Upper lobe of left lung (tissue), 6 donors: ENCODE data around the gene OTP. TPM values are rescaled to one million over a fixed set of nuclear protein-coding genes. Genes with fewer than 3 reads are reported as not detected.
A peak's percentile ranks its signal among the peaks of the same experiment; 100 is the strongest.

Experiments
- ATAC-seq, 2 donors: fragments of 200-7000 bp; cut with Tn5 transposase; one replicate each; pipeline ENCODE4 v1.9.1; 2022; ENCODE audit warnings: mild to moderate bottlenecking in 2 of 2, moderate library complexity in 2 of 2; ENCODE audit not compliant: low FRiP score in 2 of 2
- DNase-seq, 2 donors: peaks; one replicate each; pipeline ENCODE4 v3.0.0-alpha.2; 2019 to 2020
- H3K27ac ChIP-seq, 4 donors: fragments of 200-600 bp; sonication (generic); one replicate each; pipeline ENCODE4 v1.5.1; 2016 to 2019
- H3K27me3 ChIP-seq, 4 donors: fragments of 200-600 bp; sonication (generic); one replicate each; pipeline ENCODE4 v1.5.1; 2017 to 2019
- H3K36me3 ChIP-seq, 4 donors: fragments of 200-600 bp; sonication (generic); one replicate each; pipeline ENCODE4 v1.5.1; 2016 to 2019
- H3K4me1 ChIP-seq, 4 donors: fragments of 200-600 bp; sonication (generic); one replicate each; pipeline ENCODE4 v1.5.1; 2018 to 2019
- H3K4me3 ChIP-seq, 4 donors: fragments of 200-600 bp; sonication (generic); one replicate each; pipeline ENCODE4 v1.5.1; 2017 to 2019; ENCODE audit warnings: mild to moderate bottlenecking in 2 of 4, moderate library complexity in 1 of 4
- H3K9me3 ChIP-seq, 4 donors: fragments of 200-600 bp; sonication (generic); one replicate each; pipeline ENCODE4 v1.5.1; 2018 to 2019
- EP300 ChIP-seq, 4 donors: sonication (generic); formaldehyde crosslinking; IDR thresholded peaks; one replicate each; pipeline ENCODE4 v1.5.1; 2017; ENCODE audit warnings: antibody characterized with exemption in 4 of 4, control low read depth in 2 of 4
- POLR2A ChIP-seq, 4 donors: fragments of 450-650 bp; IDR thresholded peaks; one replicate each; pipeline ENCODE4 v1.5.1; 2016 to 2017; ENCODE audit warnings: antibody characterized with exemption in 4 of 4, mild to moderate bottlenecking in 2 of 4
- POLR2AphosphoS5 ChIP-seq, 2 donors: sonication (generic); formaldehyde crosslinking; IDR thresholded peaks; one replicate each; pipeline ENCODE4 v1.5.1; 2017; ENCODE audit warnings: antibody characterized with exemption in 2 of 2
- WGBS, 2 donors: methylation state at CpG; one replicate each; pipeline ENCODE4 v1.1.5; 2017 to 2018; 5-methylcytosine and 5-hydroxymethylcytosine counted together
- total RNA-seq, 6 donors: library from RNA; depleted of rRNA in 4 of 6; stranded (reverse); fragments of >200 nt in 4 of 6; gene quantifications; one replicate each; pipeline versions ENCODE4 v1.1.0 to v1.2.1, GENCODE V29; 2016 to 2021
- TF ChIP-seq, protein P1 (sequence below), 6 experiments: fragments of 450-650 bp in 4 of 6; fragments of 200-600 bp in 2 of 6; sonication (generic) in 2 of 6; IDR thresholded peaks; one replicate each; pipeline ENCODE4 v1.5.1; 2016 to 2019; ENCODE audit warnings: antibody characterized with exemption in 6 of 6
- donor health status: DM: no; HTN: no; CAD: no; lungs with moderate emphysema.
- donor health status: DM: no; HTN: yes; CAD: no; lungs with severe emphysema.

OTP gene
- total RNA-seq, 6 donors from 2014 or later: not detected

DNA sequence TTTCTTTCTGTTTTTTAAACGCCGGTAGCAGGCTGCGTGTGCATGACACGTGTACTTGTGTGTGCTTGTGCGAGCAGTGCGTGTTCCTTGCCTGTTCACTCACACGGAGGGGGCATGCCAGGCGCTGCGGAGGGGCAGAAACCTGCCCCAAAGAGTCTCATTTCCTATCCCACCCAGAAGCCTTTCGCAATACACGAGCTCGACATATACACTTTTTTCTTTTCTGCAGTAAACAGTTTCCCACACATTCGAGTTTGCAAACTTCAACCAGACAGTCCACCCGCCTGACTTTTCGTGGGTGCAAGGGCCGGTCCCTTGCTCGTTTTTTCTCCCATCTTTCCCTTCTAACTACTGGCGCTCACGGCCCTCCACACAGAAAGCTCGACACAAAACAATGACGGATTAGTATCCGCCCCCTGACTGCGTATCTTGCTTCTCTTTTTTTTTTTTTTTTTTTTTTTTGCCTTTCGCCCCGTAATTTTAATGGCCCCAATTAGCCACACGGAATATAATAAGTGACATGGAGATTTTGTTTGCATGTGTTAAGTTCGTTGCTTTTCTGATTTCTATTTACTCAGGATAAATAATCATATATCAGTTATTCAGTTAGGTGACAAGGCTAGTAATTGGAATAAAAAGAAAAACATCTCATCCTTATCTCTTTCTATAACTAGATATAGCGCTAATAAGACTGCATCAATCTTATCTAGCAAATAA lies 5.3 kb upstream of the OTP start:
- no peak for ATAC-seq
- H3K27ac ChIP-seq: no peak overlapping the region
- H3K36me3 ChIP-seq: no peaks in the 10 kb centered on the region
- 9 to 11% methylated on average over 28 of the region's 28 CpGs for WGBS, 2 donors
- H3K4me3 ChIP-seq: no peak overlapping the region
- DNase-seq: no peak
- H3K4me1 ChIP-seq: peaks cover 14 to 44% (median 26%) of the 10 kb centered on the region in 4 donors
- TF ChIP-seq EP300 (IDR thresholded peaks at IDR 0.05): no peak
- TF ChIP-seq, protein P1, sequence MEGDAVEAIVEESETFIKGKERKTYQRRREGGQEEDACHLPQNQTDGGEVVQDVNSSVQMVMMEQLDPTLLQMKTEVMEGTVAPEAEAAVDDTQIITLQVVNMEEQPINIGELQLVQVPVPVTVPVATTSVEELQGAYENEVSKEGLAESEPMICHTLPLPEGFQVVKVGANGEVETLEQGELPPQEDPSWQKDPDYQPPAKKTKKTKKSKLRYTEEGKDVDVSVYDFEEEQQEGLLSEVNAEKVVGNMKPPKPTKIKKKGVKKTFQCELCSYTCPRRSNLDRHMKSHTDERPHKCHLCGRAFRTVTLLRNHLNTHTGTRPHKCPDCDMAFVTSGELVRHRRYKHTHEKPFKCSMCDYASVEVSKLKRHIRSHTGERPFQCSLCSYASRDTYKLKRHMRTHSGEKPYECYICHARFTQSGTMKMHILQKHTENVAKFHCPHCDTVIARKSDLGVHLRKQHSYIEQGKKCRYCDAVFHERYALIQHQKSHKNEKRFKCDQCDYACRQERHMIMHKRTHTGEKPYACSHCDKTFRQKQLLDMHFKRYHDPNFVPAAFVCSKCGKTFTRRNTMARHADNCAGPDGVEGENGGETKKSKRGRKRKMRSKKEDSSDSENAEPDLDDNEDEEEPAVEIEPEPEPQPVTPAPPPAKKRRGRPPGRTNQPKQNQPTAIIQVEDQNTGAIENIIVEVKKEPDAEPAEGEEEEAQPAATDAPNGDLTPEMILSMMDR (IDR thresholded peaks at IDR 0.05): no peak
- no peak for TF ChIP-seq POLR2A (IDR thresholded peaks at IDR 0.05)
- TF ChIP-seq POLR2AphosphoS5 (IDR thresholded peaks at IDR 0.05): no peak
- no peaks in the 10 kb centered on the region for H3K9me3 ChIP-seq
- peaks cover 0 to 73% (median 41%) of the 10 kb centered on the region in 4 donors for H3K27me3 ChIP-seq

DNA sequence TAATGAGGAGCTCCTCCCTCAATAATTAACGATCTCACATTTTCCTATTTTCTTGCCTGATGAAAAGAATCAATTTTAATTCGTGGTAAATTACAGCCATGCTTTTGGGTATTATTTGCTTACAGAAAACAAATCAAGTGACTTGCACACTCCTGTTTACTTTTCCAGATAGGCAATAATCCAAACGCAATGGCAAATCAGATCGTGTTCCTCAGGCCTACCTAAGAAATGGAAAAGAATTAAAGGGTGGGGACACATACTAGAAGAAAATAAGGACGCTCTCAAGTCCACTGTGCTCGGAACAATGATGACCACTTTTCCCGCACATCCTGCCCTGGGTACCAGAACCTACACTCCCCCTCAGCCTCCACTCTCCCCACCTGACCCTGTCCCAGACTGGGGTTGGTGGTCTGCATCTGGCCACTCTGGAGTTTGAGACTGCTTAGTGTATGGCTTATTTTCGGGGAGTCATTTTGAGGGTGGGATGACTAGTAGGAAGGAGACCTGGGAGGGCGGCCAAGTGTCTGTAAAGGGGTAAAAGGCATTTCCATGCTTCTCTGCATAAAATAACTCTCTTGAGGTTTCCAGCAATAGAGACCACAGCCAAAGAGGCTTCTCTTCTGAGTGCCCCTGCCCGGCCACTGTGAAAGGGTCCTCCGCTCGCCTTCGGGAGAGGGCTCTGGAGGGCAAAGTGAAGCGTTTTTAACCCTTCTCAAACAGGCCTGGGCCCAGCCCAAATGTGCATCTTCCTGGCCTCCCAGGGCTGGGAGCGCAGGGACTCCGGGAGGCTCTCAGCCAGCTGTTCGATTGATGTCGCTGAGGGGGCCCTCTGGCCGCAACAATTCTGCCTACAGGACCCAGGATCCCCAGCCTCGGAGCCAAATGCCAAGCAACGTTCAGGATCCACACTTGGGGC lies 4.5 kb upstream of the OTP start:
- WGBS, 2 donors: 11 to 16% methylated on average over 14 to 21 of the region's 21 CpGs
- ATAC-seq: no peak
- Histone ChIP-seq H3K9me3 (no peaks in the 10 kb centered on the region), H3K4me3 (no peak overlapping the region), H3K27ac (no peak overlapping the region), H3K36me3 (no peaks in the 10 kb centered on the region), H3K27me3 (peaks cover 0 to 81% (median 49%) of the 10 kb centered on the region in 4 donors), H3K4me1 (peaks cover 19 to 51% (median 29%) of the 10 kb centered on the region in 4 donors)
- peak in 1 of 2 donors; percentile 27 for DNase-seq
- no peak for TF ChIP-seq POLR2A (IDR thresholded peaks at IDR 0.05)
- TF ChIP-seq, protein P1 (IDR thresholded peaks at IDR 0.05): no peak
- TF ChIP-seq EP300 (IDR thresholded peaks at IDR 0.05): no peak

DNA sequence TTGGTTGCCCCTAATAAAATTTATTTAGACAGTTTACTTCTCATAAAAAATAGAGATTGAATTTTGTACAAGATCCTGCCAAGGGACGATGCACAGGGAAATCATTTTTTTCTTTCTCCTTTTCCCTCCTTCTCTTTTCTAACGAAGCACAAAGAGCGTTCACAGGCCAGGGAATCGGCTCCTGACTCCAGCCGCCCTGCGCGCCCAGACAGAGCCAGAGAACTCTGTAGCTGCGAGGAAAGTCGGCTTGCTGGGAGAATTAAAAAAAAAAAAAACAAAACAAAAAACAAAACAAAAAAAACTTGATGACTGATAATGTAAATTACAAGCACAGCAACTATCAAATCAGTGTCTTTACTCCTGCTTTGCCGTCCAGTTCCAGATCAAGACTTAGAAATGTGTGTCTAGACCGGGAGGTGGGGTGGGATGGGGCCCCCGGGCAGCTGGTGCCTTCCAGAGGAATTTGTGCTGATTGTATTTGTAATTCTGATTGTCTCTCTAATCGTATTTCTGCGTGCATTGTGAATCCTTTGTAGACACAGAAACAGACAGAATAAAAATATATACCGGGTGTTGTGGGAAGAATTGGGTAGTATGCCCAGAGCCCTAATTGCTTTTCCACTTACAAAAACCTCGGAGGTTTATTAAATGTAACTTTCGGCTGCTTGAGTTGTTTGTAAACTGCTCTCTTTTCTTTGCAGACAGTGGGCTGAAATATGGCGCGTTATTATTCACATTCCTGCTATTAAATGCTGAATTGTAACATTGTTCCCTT lies 3.6 kb upstream of the OTP start:
- Histone ChIP-seq H3K27me3 (peaks cover 0 to 89% (median 54%) of the 10 kb centered on the region in 4 donors), H3K4me3 (no peak overlapping the region), H3K27ac (no peak overlapping the region), H3K36me3 (no peaks in the 10 kb centered on the region), H3K9me3 (no peaks in the 10 kb centered on the region), H3K4me1 (peaks cover 23 to 59% (median 29%) of the 10 kb centered on the region in 4 donors)
- TF ChIP-seq POLR2AphosphoS5 (IDR thresholded peaks at IDR 0.05): no peak
- TF ChIP-seq, protein P1 (IDR thresholded peaks at IDR 0.05): no peak
- no peak for TF ChIP-seq POLR2A (IDR thresholded peaks at IDR 0.05)
- no peak for TF ChIP-seq EP300 (IDR thresholded peaks at IDR 0.05)
- 15 to 21% methylated on average over 19 of the region's 19 CpGs for WGBS, 2 donors
- ATAC-seq: no peak
- DNase-seq: no peak

DNA sequence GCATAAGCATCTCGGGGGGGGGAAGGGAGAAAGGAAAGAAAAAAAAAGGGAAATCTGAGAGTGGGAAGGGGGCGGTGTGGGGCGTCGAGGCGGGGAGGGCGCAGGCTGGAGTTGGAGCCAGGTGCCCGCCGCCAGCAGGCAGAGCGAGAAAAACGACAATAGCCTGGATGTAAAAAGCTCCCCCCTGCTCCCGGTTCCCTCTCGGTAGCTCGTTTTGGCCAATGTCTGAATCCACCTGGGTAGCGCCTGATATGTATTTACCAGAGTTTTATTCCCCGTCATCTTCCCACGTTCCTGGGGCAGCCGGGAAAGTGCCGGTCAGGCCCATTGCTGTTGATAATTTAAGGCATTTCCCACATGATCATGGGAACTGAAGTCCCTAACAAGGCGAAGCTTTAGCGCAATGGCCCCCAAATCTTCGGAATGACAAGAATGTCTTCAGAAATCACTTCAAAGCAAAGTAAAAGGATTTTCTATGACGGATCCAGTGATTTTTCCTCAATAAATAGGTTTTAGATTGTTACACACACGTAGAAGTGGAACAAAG lies 3.0 kb upstream of the OTP start:
- Histone ChIP-seq H3K27me3 (peaks cover 0 to 94% (median 61%) of the 10 kb centered on the region in 4 donors), H3K36me3 (no peaks in the 10 kb centered on the region), H3K9me3 (no peaks in the 10 kb centered on the region), H3K4me1 (peaks cover 23 to 66% (median 29%) of the 10 kb centered on the region in 4 donors), H3K27ac (no peak overlapping the region), H3K4me3 (no peak overlapping the region)
- TF ChIP-seq EP300 (IDR thresholded peaks at IDR 0.05) (no peak), POLR2A (IDR thresholded peaks at IDR 0.05) (no peak)
- 15 to 19% methylated on average over 23 of the region's 23 CpGs for WGBS, 2 donors
- DNase-seq: peak in 1 of 2 donors; percentile 29
- no peak for ATAC-seq
